Progenitor cell of endocrine pancreas (in vitro differentiated cells): ENCODE results near the gene NFATC2IP. TPM values are rescaled to one million over a fixed set of nuclear protein-coding genes. Genes with fewer than 3 reads are reported as not detected.
A peak's percentile ranks its signal among the peaks of the same experiment; 100 is the strongest.

Experiments used
- DNase-seq: peaks from one replicate; pipeline ENCODE4 v3.0.0; 2021; ENCODE audit warnings: low spot score; ENCODE audit not compliant: unreplicated experiment
- H3K27ac Mint-ChIP-seq: 2 replicates; pipeline ENCODE4 v1.8.0; 2021; ENCODE audit warnings: mild to moderate bottlenecking, moderate library complexity, mixed read lengths
- H3K27me3 Mint-ChIP-seq: 2 replicates; pipeline ENCODE4 v1.8.0; 2021; ENCODE audit warnings: mixed read lengths
- H3K36me3 Mint-ChIP-seq: 2 replicates; pipeline ENCODE4 v1.8.0; 2022; ENCODE audit warnings: mixed read lengths; ENCODE audit not compliant: insufficient read depth
- H3K4me1 Mint-ChIP-seq: 2 replicates; pipeline ENCODE4 v1.8.0; 2021; ENCODE audit warnings: low read depth, mixed read lengths
- H3K4me3 Mint-ChIP-seq: 2 replicates; pipeline ENCODE4 v1.8.0; 2021; ENCODE audit warnings: low read depth, mild to moderate bottlenecking, moderate library complexity, mixed read lengths
- H3K9me3 Mint-ChIP-seq: 2 replicates; pipeline ENCODE4 v1.8.0; 2021; ENCODE audit warnings: low read depth, mixed read lengths
- CTCF ChIP-seq: fragments of 200-600 bp; sonication (generic); IDR thresholded peaks from one replicate; pipeline ENCODE4 v1.5.0; 2021; ENCODE audit warnings: antibody characterized with exemption, mild to moderate bottlenecking; ENCODE audit not compliant: unreplicated experiment
- total RNA-seq: library from RNA; stranded (reverse); gene quantifications from 2 replicates; pipeline ENCODE4 v1.2.1, GENCODE V29; 2021

Gene NFATC2IP
- total RNA-seq, 1 donor from 2014 or later = 77.1 TPM

GRCh38 chr16:28913946-28914724 is 36.6 kb upstream of the NFATC2IP start:
- peaks cover 10% of the 10 kb centered on the region for H3K36me3 Mint-ChIP-seq
- no peak for TF ChIP-seq CTCF
- no peaks in the 10 kb centered on the region for H3K4me1 Mint-ChIP-seq
- DNase-seq = no peak
- no peak overlapping the region for H3K4me3 Mint-ChIP-seq
- H3K27me3 Mint-ChIP-seq = no peaks in the 10 kb centered on the region
- no peaks in the 10 kb centered on the region for H3K9me3 Mint-ChIP-seq
- H3K27ac Mint-ChIP-seq = no peak overlapping the region

- H3K4me3 Mint-ChIP-seq = no peak overlapping the region
- H3K27ac Mint-ChIP-seq = no peak overlapping the region
- TF ChIP-seq CTCF = no peak
These were observed 35.6 kb upstream of the NFATC2IP start for GRCh38 chr16:28915181-28915580.

GRCh38 chr16:28917095-28917494 is 33.6 kb upstream of the NFATC2IP start:
- Mint-ChIP-seq H3K9me3 (no peaks in the 10 kb centered on the region), H3K27me3 (no peaks in the 10 kb centered on the region), H3K4me1 (no peaks in the 10 kb centered on the region), H3K27ac (no peak overlapping the region), H3K4me3 (no peak overlapping the region), H3K36me3 (peaks cover 16% of the 10 kb centered on the region)
- no peak for TF ChIP-seq CTCF
- DNase-seq = no peak

More at GRCh38 chr16:28915181-28915580, 35.6 kb upstream of the NFATC2IP start:
- Mint-ChIP-seq H3K27me3 (no peaks in the 10 kb centered on the region), H3K9me3 (no peaks in the 10 kb centered on the region), H3K4me1 (no peaks in the 10 kb centered on the region), H3K36me3 (peaks cover 12% of the 10 kb centered on the region)
- DNase-seq = no peak

GRCh38 chr16:28918698-28919097 is 32.0 kb upstream of the NFATC2IP start:
- no peaks in the 10 kb centered on the region for H3K27me3 Mint-ChIP-seq
- no peak overlapping the region for H3K4me3 Mint-ChIP-seq

GRCh38 chr16:28923231-28923587 is 27.5 kb upstream of the NFATC2IP start:
- no peak for TF ChIP-seq CTCF
- Mint-ChIP-seq H3K4me1 (peaks cover 15% of the 10 kb centered on the region), H3K27me3 (no peaks in the 10 kb centered on the region), H3K4me3 (peak overlapping the region; percentile 98), H3K9me3 (no peaks in the 10 kb centered on the region), H3K27ac (peak overlapping the region; percentile 62), H3K36me3 (peaks cover 6% of the 10 kb centered on the region)
- no peak for DNase-seq

More at GRCh38 chr16:28918698-28919097, 32.0 kb upstream of the NFATC2IP start:
- H3K27ac Mint-ChIP-seq = no peak overlapping the region
- no peaks in the 10 kb centered on the region for H3K9me3 Mint-ChIP-seq
- TF ChIP-seq CTCF = no peak
- H3K4me1 Mint-ChIP-seq = peaks cover 4% of the 10 kb centered on the region
- H3K36me3 Mint-ChIP-seq = peaks cover 11% of the 10 kb centered on the region
- no peak for DNase-seq
